ENCODE data around the gene PHF21A.

DNA sequence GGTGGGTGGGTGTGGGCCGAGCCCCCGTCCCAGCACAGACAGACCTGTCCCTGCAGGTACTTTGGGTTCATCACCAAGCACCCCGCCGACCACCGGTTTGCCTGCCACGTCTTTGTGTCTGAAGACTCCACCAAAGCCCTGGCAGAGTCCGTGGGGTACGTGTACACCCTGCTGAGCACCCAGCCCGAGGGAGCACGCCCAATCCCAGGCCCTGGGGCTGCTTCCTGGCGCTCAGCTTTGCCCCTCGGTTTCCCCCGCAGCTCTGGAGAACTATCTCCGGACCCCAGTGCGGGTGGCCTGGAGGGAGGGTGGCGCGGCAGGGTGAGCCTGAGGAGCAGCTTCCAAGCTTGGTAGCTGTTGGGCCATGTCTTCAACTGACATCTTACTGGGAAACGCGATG, 216.2 kb downstream of the PHF21A start:
- TF ChIP-seq, protein P1, sequence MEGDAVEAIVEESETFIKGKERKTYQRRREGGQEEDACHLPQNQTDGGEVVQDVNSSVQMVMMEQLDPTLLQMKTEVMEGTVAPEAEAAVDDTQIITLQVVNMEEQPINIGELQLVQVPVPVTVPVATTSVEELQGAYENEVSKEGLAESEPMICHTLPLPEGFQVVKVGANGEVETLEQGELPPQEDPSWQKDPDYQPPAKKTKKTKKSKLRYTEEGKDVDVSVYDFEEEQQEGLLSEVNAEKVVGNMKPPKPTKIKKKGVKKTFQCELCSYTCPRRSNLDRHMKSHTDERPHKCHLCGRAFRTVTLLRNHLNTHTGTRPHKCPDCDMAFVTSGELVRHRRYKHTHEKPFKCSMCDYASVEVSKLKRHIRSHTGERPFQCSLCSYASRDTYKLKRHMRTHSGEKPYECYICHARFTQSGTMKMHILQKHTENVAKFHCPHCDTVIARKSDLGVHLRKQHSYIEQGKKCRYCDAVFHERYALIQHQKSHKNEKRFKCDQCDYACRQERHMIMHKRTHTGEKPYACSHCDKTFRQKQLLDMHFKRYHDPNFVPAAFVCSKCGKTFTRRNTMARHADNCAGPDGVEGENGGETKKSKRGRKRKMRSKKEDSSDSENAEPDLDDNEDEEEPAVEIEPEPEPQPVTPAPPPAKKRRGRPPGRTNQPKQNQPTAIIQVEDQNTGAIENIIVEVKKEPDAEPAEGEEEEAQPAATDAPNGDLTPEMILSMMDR (IDR thresholded peaks at IDR 0.05), result no peak
- no peak for TF ChIP-seq POLR2A (IDR thresholded peaks at IDR 0.05)

Data from uterus (tissue), 2 donors.